Myometrial cell (primary cell): Measurements from ENCODE around the gene PLA2G4E. TPM values are rescaled to one million over a fixed set of nuclear protein-coding genes. Genes with fewer than 3 reads are reported as not detected.

Source experiments
- total RNA-seq: library from RNA; depleted of rRNA; stranded (reverse); fragments of >200 nt; gene quantifications from 2 replicates; pipeline ENCODE4 v1.2.3, GENCODE V29; 2015

Gene PLA2G4E, protein sequence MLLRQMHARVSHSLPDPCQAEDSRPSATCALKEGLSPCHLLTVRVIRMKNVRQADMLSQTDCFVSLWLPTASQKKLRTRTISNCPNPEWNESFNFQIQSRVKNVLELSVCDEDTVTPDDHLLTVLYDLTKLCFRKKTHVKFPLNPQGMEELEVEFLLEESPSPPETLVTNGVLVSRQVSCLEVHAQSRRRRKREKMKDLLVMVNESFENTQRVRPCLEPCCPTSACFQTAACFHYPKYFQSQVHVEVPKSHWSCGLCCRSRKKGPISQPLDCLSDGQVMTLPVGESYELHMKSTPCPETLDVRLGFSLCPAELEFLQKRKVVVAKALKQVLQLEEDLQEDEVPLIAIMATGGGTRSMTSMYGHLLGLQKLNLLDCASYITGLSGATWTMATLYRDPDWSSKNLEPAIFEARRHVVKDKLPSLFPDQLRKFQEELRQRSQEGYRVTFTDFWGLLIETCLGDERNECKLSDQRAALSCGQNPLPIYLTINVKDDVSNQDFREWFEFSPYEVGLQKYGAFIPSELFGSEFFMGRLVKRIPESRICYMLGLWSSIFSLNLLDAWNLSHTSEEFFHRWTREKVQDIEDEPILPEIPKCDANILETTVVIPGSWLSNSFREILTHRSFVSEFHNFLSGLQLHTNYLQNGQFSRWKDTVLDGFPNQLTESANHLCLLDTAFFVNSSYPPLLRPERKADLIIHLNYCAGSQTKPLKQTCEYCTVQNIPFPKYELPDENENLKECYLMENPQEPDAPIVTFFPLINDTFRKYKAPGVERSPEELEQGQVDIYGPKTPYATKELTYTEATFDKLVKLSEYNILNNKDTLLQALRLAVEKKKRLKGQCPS
- not detected in 2 replicates for total RNA-seq

DNA sequence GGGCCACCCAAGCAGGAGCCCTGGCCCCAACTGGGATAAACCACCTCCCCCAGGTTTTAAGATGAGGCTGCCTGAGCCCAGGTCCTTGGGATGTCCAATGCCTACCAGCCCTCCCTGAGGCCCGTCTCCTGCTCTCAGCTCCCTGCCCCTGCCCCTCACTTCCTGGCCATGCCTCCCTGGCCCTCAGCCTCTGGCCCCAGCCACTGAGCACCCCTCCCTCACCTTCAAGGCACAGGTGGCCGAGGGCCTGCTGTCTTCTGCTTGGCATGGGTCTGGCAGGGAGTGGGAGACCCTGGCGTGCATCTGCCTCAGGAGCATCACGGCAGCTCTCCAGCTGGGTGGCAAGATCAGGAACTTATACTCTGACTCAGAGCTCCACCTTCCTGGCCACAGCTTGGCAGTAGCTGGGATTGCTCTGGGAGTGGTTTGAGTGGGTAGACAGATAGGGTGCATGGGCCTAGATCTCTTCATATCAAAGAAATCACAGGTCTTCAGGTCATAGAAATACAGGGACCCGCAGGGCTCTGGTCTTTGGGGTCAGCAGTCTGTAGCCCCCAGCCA lies at the start of gene PLA2G4E:
TSS of gene PLA2G4E (minus strand) at position 330 of the 561 bp plus-strand sequence. CDS start at position 318, 12 bp downstream.

DNA sequence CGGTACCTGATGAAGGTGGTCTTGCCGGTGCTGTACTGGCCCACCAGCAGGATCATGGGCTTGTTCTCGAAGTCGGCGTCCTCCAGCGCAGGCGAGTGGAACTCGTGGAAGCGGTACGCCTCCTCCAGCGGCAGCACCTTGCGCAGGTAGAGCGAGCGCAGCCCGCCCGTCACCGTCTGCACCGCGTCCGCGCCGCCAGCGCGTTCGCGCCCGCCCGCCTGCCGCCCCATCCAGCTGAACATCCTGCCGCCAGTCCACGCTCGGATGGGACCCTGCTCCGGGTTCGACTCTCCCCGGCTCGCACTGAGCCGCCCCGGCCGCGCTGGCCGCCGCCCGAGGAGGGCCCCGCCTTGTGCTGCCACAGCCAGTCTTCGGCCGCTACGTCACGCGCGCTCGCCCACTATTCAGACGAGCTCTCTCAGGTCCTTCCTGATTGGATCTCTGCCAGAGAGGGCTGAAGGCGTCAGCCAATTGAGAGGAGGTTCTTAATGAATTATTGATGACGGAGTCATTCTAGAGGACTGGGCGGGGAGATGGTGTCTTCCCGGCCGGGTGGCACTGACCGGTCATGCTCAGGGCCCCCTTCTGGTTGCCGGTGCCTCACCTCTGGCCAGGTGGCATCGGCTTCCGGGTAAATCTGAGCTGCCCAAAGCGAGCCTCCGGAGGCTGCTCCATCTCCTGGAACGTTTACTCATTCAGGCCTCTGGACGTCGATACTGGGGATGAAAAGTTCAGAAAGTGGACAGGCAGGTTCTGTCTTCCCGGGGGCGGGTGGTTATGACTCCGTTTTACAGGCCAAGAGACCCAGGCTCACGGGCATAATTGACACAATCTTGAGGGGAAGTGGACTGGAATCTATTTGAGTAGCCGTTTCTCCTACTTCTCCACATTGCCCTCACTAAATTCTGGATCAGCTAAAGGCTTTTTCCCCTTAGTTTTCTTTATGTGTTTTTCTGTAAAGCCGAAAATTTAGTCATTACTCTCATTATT lies 48.3 kb downstream of the PLA2G4E start, which contains the start of gene EHD4:
TSS of gene EHD4 (minus strand) at position 305 of the 990 bp plus-strand sequence. CDS start at position 242, 63 bp downstream.

Other genes starting within 250 kb of the PLA2G4E start
- 9.7 and 10.1 TPM in 2 replicates for gene MAPKBP1, start 246.6 kb downstream of the PLA2G4E start, total RNA-seq
- gene JMJD7, start 192.9 kb downstream of the PLA2G4E start, total RNA-seq = 7.8 and 20.9 TPM in 2 replicates
- gene PLA2G4B, start 182.2 kb downstream of the PLA2G4E start, total RNA-seq = 0.29 and 1.4 TPM in 2 replicates
- under 0.01 and 0.18 TPM in 2 replicates for gene SPTBN5, start 127.0 kb downstream of the PLA2G4E start, total RNA-seq
- gene EHD4, start 48.5 kb downstream of the PLA2G4E start, total RNA-seq = 30.8 and 33.0 TPM in 2 replicates
- gene PLA2G4D, start 73.5 kb upstream of the PLA2G4E start, total RNA-seq = not detected in 2 replicates
- not detected in 2 replicates for gene PLA2G4F, start 135.6 kb upstream of the PLA2G4E start, total RNA-seq
- gene VPS39, start 187.3 kb upstream of the PLA2G4E start, total RNA-seq = 32.9 and 36.7 TPM in 2 replicates